Glomerular endothelial cell (primary cell): ENCODE measurements around the gene ZNF827. TPM values are rescaled to one million over a fixed set of nuclear protein-coding genes. Genes with fewer than 3 reads are reported as not detected.
"Not testable (repeated sequence)": the region's sequence is repeated elsewhere in the genome, so short reads cannot be mapped to it uniquely, and the experiment has no call there.

Experiments
- DNase-seq: peaks from one replicate; pipeline ENCODE4 v3.0.0-alpha.2; 2011; ENCODE audit warnings: low read depth, low spot score; ENCODE audit errors: extremely low read depth
- total RNA-seq: library from RNA; depleted of rRNA; stranded (reverse); fragments of >200 nt; gene quantifications from 2 replicates; pipeline ENCODE4 v1.2.3, GENCODE V29; 2015

Gene ZNF827
- total RNA-seq, 1 donor from 2014 or later: 21.9 TPM

DNA sequence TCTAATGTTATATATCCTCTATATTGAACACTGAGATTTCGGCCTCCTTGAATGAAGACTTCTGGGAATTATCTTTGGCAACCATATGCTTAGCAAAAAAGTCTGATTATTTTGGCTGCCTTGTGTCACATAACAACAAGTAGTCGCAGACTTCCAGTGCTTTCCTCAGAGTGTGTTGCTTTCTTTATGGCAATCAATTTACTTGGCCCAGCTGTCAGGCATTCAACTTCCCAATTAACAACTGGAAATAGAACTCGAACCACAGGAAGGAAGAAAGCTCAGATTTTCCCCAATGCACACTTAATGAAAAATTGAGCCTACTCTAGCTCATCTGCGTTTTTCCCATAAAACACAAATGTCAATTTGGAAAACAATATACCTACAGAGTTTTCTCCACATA, 71.6 kb downstream of the ZNF827 start:
- no peak for DNase-seq

DNA sequence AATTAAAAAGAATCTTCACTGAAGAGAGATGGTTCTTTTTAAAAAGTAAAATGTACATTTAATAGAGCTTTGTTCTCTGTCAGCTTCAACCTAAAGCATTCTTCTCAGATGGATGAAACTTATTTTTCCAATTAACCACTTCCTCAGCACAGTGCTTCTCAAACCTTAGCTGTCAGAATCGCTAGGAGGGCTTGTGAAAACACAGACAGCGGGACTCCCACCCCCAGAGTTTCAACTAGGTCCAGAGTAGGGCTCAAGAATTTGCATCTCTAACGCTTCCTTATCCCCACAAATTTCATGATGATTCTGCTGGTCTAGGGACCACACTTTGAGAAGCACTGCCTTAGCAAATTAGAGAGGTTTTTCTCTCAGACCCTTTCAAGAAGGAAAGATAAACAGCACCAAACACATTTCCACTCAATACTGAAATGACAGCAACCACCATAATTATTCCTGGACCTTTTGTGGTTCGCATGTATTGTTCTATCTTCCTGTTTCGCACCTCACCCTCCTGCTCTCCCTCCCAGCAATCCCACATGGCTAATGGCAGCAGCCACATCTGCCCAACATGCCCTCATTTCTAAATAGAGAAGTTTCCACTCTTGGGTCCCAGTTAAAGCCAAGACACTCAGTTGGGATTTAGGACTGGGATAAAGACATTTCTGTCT, 73.2 kb downstream of the ZNF827 start:
- no peak for DNase-seq

DNA sequence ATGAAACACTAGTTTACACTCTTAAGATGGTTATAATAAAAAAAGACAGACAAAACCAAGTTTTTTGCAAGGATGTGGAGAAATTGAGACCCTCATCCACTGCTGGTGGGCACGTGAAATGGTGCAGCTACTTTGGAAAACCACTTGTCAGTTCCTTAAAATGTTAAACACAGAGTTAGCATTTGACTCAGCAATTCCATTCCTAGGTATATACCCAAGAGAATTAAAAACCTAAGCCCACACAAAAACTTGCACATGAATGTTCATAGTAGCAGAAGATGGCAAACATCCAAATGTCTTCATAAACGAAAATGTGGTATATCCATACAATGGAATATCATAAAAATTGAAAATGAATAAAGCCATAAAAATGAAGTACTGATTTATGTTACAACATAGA, 75.4 kb downstream of the ZNF827 start:
- no peak for DNase-seq

DNA sequence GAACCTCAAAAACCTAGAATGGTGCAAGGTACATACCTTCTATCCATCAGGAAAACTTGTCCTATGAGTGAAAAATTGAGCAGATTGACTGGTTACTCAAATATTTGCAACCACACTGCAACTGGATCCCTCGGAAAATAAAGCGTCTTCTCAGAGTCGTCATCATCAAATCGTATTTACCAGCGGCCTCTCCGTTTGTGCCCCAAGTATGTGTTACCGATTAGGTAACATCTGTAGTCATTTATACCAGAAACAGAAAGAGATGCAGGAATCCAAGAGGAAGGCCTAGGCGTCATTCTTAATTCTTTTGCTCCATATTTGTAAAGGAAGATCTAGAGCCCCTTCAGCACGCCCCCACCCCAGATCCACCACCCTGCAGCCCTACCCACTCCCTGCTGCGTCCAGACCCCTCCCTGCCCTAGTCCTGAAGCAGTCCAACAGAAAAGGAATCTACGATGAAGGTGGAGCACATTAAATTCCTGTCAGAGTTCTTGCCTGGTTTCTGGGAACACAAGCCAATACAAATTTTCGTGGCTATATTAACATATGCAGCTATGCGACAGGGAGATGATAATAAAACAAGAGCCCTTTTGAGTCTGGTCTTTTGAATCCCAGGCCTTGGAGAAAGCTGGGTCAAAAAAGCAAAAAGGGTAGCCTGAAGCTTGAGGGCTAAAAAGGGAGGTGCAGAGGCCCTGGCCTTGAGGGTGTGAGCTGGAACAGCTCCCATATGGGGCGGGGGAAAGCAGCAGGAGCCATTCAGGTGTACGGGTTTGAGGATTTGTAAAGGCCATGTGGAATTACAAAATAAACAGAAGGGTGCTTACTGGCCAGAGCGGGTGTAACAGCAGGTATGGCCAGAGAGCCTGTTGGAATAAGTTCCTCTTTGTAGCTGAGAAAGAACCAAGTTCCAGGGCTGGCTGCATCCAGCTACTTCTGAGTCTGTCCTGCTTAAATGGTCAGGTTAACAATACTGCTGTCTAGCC, 77.0 kb downstream of the ZNF827 start:
- DNase-seq: no peak

DNA sequence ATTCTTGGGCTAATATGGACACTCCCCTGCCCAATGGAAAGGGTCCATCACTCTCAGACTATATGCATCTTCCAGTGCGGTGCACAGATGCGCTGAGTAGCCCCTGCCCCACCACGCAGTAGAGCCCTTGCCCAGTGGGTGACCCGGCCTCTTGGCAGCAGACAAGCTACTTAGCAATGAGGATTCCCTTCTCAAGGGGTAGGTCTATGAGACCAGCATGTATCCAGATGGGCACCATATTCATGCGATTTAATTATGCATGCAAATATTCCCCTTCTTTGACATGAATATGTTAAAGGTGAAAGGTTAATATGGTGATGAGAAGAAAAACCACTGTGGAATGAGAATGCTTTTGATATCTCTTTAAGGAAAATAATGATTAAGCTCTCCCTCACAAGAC, 77.7 kb downstream of the ZNF827 start:
- no peak for DNase-seq

DNA sequence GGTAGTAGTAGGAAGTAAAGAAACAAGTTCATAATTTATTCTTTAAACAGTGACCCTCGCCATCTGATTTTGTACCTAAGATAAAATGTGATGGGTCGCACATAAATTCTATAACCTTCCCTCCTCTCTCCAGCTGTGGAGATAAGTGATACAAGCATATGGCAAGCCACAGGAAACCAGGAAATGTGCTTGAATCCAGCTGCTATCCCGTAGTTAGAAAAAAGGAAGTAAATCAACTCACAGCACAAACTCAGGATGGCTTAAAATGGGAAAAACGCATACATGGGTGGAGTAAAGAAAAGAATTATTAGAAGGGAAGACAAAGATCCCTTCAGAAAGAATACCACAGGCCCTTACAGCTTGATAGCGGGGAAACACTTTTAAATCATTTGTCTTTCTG, 78.2 kb downstream of the ZNF827 start:
- DNase-seq: no peak

DNA sequence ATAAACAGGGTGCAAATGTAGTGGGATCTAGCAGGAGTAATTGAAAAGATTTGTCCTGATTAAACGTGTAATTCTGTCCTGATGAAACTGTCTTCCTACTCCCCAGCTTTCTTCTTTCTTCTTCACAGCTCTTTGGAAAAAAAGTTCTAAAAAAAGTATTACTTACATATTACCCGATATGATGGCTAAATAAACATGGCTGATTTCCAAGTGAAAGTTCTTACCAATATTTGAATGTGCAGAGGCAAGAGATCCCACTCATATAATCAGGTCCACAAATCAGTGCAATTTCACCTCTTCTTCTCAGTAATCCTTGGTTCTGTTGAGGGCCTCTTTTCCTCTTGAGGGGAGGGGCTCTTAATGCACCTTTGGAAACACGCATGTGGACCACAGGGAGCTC, 78.7 kb downstream of the ZNF827 start:
- DNase-seq: no peak

DNA sequence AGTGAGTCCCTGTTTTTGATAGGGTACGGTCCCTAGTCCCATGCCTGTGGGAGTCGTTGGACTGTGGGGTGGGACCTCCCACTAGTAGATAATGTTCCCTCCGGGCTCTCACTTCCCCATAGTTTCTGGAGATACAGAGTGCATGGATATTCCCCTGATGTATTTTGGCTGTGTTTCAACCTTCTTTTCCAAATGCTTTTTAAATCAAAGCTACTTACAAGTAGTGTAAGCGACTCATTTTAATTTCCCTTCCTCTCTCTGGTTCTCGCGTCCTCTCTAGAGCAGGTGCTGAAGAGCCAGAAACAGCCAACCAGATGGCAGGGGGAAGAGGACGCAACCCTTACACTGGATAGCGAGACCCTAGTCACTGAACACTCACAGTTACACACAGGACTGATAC, 79.2 kb downstream of the ZNF827 start:
- no peak for DNase-seq

DNA sequence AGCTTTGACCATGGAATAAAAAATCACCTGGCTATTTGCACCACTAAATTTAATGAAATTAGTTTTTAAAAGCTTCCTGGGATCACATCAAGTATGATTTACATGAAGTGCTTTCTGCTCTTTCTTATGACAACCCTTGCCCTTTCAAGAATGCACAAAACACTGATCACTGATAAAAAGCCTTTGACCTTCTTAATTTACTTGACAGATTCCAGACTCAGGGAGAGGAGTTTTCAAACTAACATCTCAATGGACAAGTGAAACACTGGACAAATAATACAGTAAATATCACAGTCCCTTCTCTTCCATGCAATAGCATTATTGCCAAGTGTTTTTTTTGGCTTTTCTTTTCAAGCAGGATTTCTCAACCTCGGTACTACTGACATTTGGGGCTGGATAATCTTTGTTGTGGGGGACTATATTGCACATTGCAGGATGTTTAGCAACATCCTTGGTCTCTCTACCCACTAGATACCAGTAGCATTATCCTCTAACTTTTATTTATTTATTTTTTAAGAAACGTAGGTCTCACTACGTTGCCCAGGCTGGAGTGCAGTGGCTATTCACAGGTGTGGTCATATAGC, 86.3 kb downstream of the ZNF827 start:
- DNase-seq: no peak

DNA sequence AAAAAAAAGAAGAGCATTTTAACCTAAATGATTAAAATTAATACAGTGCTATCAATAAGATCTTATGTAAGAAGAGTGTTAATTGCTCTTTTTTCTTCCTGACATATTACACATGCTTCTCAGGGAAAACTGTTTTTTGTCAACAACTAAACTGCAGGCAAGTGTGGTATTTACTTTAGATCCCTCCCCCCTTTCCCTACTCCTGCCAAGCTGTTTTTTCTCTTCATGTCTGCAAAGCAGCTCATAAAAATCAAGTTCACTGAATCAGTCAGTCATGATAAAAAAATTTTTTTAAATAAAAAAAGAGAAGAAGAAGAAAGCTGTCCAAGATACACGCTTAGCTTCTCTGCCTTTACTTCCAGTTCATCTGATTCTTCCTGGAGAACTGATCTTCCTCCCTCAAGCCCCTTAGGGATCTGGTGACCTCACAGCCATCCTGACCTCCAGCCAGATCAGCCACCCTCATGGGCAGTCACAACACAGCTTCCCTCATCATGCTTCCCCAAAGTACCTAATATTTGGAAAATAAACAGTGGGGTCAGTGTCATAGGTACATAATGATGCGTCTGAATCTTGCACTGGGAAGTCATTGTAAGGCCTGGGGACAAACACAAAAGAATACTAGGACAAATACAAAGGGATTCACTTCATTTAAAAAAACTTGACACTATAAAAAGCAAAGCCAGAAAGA, 87.0 kb downstream of the ZNF827 start:
- DNase-seq: no peak

DNA sequence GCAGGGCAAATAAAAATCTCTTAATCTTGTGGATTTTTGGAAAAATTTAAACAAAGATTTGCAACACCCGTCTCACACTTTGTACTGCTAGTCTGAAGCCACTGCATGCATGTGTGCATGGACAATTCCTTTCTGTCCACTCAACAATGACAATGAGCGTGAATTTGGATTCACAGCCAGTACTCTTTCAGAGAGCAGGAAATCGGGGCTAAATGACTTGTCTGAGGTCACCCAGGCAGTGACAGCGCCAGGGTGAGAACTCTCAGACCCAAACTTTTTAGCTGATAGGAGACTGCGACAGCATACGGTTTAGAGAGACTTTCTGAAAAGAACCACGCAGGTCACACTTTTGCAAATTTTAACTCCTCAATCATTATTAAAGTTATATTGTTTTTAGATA, 90.9 kb downstream of the ZNF827 start:
- DNase-seq: no peak

DNA sequence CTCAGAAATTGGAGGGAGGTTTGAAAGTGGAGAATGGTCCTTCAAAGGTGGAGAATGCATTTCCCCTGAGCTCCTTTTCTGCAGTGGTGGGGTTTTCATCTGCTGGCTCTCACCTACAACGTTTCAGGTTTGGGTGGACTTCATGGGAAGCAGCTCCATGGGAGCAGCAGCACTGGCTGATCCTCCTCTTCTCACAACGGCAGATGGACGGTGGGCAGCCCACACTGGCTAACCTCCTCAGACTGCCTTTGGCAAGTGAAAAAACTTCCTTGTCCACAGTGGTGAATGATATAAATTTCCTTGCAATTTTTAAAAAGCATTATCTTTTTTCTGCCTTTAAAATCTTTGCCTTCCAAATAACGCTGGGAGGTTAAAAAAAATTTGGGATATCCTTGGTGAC, 93.5 kb downstream of the ZNF827 start:
- DNase-seq: no peak

DNA sequence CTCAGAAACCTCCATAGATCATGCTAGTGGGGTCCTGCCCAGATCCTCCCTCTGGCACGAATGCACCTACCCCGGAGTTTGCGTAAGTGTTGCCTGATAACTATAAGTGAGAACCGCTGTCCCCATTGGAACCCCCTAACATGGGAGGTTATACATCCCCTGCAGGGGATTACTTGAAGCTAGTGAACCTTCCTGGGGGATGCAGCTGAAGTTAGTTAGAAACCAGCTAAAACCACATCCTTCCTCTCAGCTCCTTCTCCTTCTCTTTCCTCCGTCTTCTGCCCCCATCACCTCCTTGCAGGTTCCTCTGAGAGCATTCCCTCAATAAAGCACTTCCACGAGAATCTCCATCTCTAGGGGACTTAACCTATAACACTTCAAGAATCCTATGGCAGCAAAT, 95.0 kb downstream of the ZNF827 start:
- DNase-seq: no peak

DNA sequence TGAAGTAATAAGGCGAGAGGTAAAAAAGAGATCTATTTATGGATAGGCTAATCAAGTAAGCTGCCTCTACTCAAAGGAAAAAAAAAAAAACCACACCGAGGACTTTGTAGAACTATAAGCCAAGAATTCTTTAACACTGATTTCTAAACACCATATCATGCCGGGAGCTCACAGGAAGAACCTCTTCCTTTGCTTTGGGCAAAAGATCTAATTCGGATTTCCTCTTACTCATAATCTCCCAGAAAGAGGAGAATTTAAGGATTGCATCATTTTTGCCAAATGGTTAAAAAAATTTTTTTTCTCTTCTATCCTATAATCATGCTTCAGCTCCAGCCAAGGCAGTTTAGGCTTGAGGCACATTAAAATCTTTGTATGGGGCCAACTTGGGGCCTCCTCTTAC, 95.5 kb downstream of the ZNF827 start:
- peak; percentile 56 for DNase-seq

DNA sequence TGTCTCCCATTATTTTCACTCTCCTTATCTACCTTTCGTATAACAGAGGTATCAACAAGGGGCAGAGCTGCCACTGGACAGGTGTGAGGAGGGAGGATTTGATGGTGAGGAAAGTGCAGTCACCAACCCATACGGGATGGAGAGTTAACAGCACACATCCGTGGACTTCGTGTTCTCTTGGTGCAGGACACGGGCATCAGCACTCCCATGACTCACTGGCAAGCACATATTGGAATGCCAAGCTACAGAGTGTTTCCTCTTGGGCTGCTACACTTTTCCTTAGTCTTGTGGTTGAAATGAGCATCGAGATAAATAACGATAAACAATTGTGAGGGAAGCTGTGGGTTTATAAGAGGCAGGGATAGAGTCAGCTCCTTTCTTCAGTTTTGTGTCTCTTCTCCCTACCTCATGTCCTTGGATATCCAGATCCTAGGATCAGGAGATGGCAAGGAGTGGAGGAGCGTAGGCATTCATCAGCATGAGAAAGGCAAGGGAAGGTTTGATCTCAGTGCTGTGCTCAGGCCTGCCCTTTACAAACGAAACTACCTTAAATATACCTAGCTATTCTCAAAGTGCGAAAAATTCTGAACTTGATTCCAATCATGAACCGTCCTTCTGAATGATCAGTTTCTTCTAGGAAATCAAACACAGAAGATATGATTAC, 96.3 kb downstream of the ZNF827 start:
- DNase-seq: peak; percentile 75

DNA sequence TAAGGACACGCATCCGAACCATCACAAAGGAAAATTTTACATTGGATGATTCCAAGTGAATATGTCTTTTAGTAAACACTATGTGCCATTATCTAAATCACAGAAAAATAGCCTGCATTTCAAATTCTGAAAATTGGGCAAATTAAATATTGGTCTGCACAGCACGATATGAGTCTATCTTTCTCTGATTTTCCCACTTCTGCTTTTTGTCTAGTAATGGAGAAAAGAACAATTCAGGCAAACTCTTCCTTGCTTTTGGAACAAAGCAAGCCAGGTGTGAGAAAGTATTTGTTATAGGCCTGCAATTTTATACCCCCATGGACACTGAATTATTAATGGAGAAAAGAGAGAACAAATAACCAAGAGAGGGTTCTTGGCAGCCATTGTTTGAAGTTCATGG, 97.8 kb downstream of the ZNF827 start:
- no peak for DNase-seq

DNA sequence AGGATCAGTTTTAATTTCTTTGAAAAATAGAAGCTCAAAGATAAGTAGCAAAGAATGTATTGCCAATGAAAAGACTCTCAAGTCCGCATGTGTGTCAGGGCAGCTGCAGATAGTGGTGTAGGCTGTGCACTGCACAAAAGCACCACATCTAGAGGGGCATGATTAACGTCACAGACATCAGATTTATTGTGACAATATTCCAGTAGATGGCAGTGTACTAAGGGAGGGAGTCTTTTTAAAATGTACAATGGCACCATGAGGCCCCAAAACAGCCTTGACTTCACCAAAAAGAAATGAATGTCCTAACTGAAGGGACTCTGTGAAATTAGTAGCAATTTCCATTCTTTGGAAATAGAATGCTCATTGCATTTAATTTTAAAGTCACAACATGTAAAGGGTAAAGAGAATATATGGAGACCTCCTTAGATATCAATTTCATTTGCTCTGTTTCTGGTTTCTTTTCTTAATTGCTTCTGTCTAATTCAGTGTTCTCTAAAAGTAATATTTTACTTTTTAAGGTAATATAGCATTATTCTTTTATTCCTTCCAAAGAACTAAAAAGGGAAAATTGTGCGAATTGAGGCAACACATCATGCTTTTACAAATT, 98.4 kb downstream of the ZNF827 start:
- no peak for DNase-seq

DNA sequence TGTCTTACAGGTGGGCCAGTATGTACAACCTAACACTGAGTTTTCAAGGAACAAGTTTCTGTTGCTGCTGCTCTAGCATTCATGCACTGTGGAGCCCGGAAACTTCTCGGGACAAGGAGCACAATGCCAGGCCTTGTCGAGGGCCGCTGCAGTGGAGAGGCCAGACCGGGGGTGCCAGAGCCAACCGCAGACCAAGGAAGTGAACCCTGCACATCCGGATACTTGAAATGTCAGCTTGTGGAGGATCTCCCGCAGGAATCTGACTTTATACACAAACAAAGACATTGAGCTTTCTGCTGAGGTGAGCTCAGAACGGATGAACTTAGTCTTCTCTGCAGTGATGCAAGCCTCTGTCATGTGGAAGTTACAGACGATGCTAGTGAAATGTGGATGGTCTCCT, 99.5 kb downstream of the ZNF827 start:
- no peak for DNase-seq

DNA sequence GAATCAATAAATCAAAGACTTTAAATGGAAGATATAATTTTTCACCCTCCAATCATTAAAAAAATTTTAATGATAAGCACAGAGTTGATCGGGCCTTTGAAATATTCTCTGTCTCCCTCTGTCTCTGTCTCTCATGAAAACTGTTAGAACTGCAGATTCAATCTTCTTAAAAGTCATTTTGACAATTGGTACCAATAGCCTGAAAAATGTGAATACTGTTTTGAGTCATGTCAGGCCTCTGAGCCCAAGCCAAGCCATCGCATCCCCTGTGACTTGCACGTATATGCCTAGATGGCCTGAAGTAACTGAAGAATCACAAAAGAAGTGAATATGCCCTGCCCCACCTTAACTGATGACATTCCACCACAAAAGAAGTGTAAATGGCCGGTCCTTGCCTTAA, 106.2 kb downstream of the ZNF827 start:
- not testable (repeated sequence) for DNase-seq

DNA sequence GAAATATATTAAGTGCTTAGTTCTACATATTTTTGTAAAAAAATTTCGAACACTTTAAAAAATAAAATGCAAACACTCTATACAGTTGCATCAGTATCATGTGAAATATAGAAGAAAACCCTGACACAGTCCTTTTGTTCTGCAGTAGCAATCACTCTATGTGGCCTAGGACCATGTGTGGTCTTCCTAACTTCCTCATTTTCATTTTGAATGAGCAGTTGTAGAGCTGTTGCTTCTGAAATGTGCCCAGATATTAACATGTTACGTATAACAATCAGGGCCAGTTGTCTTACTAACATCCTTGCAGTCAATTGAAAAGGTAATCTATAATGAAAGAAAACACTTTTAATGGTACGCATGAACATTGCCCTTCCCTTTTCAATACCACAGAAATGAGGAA, 107.9 kb downstream of the ZNF827 start:
- no peak for DNase-seq
